MCF 10A (cell line): ENCODE measurements around the gene ORC1. TPM values are rescaled to one million over a fixed set of nuclear protein-coding genes. Genes with fewer than 3 reads are reported as not detected.

Experiments used
- BruUV-seq: library from RNA; stranded (reverse); fragments of 400-500 nt; replicated peaks from 2 replicates; lab custom pipeline; 2021; lab: Mats Ljungman, UMichigan
- CTCF ChIA-PET: fragments of 300-600 bp; sonication (Branson Sonifier 250); formaldehyde crosslinking; extraction: SDS; loops from one replicate; lab custom pipeline; 2021; ENCODE audit warnings: antibody characterized with exemption, inconsistent platforms; lab: Yijun Ruan, JAX
- POLR2A ChIA-PET: fragments of 300-600, 350-650 bp; sonication (Branson Sonifier 250); formaldehyde crosslinking; extraction: SDS; loops from one replicate; lab custom pipeline; 2020; ENCODE audit warnings: antibody characterized with exemption, inconsistent platforms; lab: Yijun Ruan, JAX
- DNase-seq: peaks from one replicate; pipeline ENCODE4 v3.0.0-alpha.2; 2018; ENCODE audit not compliant: unreplicated experiment
- H3K27ac Mint-ChIP-seq: one replicate; pipeline ENCODE4 v1.8.0; 2022; ENCODE audit warnings: mild to moderate bottlenecking, low read depth, mixed read lengths; ENCODE audit not compliant: unreplicated experiment
- H3K27me3 Mint-ChIP-seq: one replicate; pipeline ENCODE4 v1.8.0; 2022; ENCODE audit warnings: mixed read lengths; ENCODE audit not compliant: insufficient read depth, unreplicated experiment
- H3K36me3 Mint-ChIP-seq: one replicate; pipeline ENCODE4 v1.8.0; 2022; ENCODE audit warnings: mild to moderate bottlenecking, moderate library complexity, mixed read lengths; ENCODE audit not compliant: insufficient read depth, unreplicated experiment
- H3K4me1 Mint-ChIP-seq: one replicate; pipeline ENCODE4 v1.8.0; 2022; ENCODE audit warnings: mixed read lengths; ENCODE audit not compliant: insufficient read depth, unreplicated experiment
- H3K4me3 Mint-ChIP-seq: one replicate; pipeline ENCODE4 v1.8.0; 2022; ENCODE audit warnings: mild to moderate bottlenecking, moderate library complexity, mixed read lengths; ENCODE audit not compliant: unreplicated experiment
- H3K9me3 Mint-ChIP-seq: one replicate; pipeline ENCODE4 v1.8.0; 2022; ENCODE audit warnings: mixed read lengths; ENCODE audit not compliant: unreplicated experiment
- intact Hi-C: fragments of 100-400 bp; cut with micrococcal nuclease; formaldehyde crosslinking; loops from 2 replicates; pipeline ENCODE4 v1.14.1; 2022
- total RNA-seq: library from RNA; stranded (reverse); gene quantifications from 2 replicates; pipeline ENCODE4 v1.2.3, GENCODE V29; 2022
- TF ChIP-seq, protein P1 (sequence below): fragments of 200-600 bp; IDR thresholded peaks from one replicate; pipeline ENCODE4 v1.8.0; 2022; ENCODE audit warnings: antibody characterized with exemption, mild to moderate bottlenecking; ENCODE audit not compliant: unreplicated experiment

ORC1 gene
- total RNA-seq, 1 experiment from 2014 or later: 2.7 TPM

DNA sequence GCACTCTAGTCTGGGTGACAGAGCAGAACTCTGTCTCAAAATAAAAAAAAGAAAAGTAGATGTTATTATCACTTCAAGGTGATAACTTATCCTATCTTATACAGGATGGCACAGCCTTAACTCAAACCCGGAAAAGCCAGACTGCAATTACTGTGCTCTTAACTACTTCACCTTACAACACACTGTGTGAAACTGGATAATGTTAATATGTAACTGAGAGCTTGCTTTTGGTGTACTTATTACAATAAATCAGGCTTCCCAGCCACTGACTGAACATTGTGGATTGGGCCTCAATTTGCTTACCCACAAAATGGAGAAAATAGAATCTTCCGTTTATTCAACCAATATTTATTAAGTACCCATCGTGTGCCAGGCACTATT, 1.4 kb downstream of the ORC1 start:
- H3K4me1 Mint-ChIP-seq: peaks cover 7% of the 10 kb centered on the region
- CTCF ChIA-PET: no interaction called here
- H3K27ac Mint-ChIP-seq: peak overlapping the region; percentile 97
- intact Hi-C loops: loop anchor here (5.0 kb wide), 3 partner anchors 36 to 264 kb away; partner anchors contain the start of genes CC2D1B and TUT4
- peak overlapping the region; percentile 100 for H3K4me3 Mint-ChIP-seq
- no peaks in the 10 kb centered on the region for H3K27me3 Mint-ChIP-seq
- H3K36me3 Mint-ChIP-seq: peaks cover 47% of the 10 kb centered on the region
- BruUV-seq: no TSS peak
- TF ChIP-seq, protein P1, sequence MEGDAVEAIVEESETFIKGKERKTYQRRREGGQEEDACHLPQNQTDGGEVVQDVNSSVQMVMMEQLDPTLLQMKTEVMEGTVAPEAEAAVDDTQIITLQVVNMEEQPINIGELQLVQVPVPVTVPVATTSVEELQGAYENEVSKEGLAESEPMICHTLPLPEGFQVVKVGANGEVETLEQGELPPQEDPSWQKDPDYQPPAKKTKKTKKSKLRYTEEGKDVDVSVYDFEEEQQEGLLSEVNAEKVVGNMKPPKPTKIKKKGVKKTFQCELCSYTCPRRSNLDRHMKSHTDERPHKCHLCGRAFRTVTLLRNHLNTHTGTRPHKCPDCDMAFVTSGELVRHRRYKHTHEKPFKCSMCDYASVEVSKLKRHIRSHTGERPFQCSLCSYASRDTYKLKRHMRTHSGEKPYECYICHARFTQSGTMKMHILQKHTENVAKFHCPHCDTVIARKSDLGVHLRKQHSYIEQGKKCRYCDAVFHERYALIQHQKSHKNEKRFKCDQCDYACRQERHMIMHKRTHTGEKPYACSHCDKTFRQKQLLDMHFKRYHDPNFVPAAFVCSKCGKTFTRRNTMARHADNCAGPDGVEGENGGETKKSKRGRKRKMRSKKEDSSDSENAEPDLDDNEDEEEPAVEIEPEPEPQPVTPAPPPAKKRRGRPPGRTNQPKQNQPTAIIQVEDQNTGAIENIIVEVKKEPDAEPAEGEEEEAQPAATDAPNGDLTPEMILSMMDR: no peak
- POLR2A ChIA-PET: interaction anchor here (2.1 to 5.2 kb wide), 3 partner anchors 9 to 37 kb away, joined by 9 to 46 read pairs (median 38); partner anchors contain the start of gene CC2D1B
- no peak for DNase-seq
- H3K9me3 Mint-ChIP-seq: no peaks in the 10 kb centered on the region

DNA sequence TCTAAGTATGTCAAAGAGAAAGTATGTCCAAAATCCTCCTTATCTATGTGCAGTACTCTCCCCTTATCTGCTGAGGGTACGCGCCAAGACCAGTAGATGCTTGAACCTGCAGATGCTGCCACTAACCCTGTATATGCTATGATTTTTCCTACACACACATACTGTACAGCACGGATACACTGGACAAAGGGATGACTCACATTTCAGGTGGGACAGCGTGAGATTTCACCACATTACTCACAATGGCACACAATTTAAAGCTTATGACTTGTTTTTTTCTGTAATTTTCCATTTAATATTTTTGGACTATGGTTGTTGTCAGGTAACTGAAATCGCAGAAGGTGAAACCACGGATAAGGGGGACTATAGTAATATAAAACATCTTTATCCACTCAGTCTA, 4.1 kb downstream of the ORC1 start:
- Mint-ChIP-seq H3K36me3 (peaks cover 30% of the 10 kb centered on the region), H3K27me3 (no peaks in the 10 kb centered on the region), H3K27ac (peak overlapping the region; percentile 70), H3K4me1 (peaks cover 7% of the 10 kb centered on the region), H3K4me3 (no peak overlapping the region), H3K9me3 (no peaks in the 10 kb centered on the region)
- DNase-seq: peak; percentile 52
- POLR2A ChIA-PET: interaction anchor here (0.6 to 1.7 kb wide), 2 partner anchors 31 to 362 kb away, joined by 3 to 11 read pairs; no protein-coding TSS in a partner anchor
- CTCF ChIA-PET: no interaction called here
- intact Hi-C loops: loop anchor here (5.0 kb wide), 3 partner anchors 33 to 267 kb away; partner anchors contain the start of genes CC2D1B and TUT4
- BruUV-seq: no TSS peak
- TF ChIP-seq, protein P1: no peak

DNA sequence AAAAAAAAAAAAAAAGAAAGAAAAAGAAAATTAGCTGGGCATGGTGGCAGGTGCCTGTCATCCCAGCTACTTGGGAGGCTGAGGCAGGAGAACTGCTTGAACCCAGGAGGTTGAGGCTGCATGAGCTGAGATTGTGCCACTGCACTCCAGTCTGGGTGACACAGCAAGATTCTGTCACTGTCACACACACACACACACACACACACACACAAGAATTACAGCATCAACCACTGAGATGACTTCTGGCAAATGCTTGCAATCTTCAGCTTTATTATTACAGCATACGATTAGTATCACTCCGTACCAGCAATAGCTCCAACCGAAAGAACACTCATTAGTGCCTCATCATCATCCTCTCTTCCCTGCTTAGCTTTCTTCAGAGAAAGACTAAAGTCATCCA, 4.6 kb downstream of the ORC1 start:
- intact Hi-C loops: loop anchor here (5.0 kb wide), 3 partner anchors 32 to 268 kb away; partner anchors contain the start of genes CC2D1B and TUT4
- no peaks in the 10 kb centered on the region for H3K27me3 Mint-ChIP-seq
- peaks cover 34% of the 10 kb centered on the region for H3K36me3 Mint-ChIP-seq
- peaks cover 7% of the 10 kb centered on the region for H3K4me1 Mint-ChIP-seq
- CTCF ChIA-PET: no interaction called here
- no peak for DNase-seq
- TF ChIP-seq, protein P1: no peak
- POLR2A ChIA-PET: interaction anchor here (0.6 to 1.7 kb wide), 2 partner anchors 31 to 362 kb away, joined by 3 to 11 read pairs; no protein-coding TSS in a partner anchor
- H3K9me3 Mint-ChIP-seq: no peaks in the 10 kb centered on the region
- no TSS peak for BruUV-seq
- no peak overlapping the region for H3K4me3 Mint-ChIP-seq
- no peak overlapping the region for H3K27ac Mint-ChIP-seq

DNA sequence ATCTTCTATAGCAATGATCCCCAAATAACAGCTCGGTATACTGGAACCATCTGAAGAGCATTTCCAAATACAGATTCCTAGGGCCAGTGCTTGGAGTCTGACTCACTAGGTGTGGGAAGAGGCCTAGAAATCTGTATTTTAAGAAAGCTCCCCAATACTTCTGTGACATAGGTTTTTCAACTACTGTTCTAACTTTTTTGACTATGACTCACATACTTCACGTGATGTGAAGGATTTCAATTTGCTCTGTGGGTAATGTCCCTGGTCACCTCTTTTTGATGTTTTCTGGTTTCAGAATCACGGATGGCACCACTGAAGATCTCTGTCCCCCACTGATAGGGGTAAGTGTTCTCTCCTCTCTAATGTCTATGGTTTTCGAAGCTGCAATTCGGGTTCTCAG, 11.0 kb downstream of the ORC1 start:
- DNase-seq: no peak
- intact Hi-C loops: no loop called here
- TF ChIP-seq, protein P1: no peak
- Mint-ChIP-seq H3K4me3 (no peak overlapping the region), H3K4me1 (no peaks in the 10 kb centered on the region), H3K27ac (peak overlapping the region; percentile 22), H3K27me3 (no peaks in the 10 kb centered on the region), H3K36me3 (peaks cover 29% of the 10 kb centered on the region), H3K9me3 (no peaks in the 10 kb centered on the region)
- ChIA-PET POLR2A (interaction anchor here (0.6 to 2.4 kb wide), 3 partner anchors 11 to 78 kb away, joined by 3 to 9 read pairs (median 6); partner anchors contain the start of genes ORC1 and PRPF38A), CTCF (no interaction called here)
- BruUV-seq: no TSS peak
